GM21526 (cell line): Measurements from ENCODE around the gene DUSP1.

Source experiments
- ATAC-seq: cut with Tn5 transposase; IDR thresholded peaks from one replicate; pipeline ENCODE4 v1.9.1; 2021; ENCODE audit warnings: moderate library complexity; ENCODE audit not compliant: unreplicated experiment, low FRiP score

Gene DUSP1

DNA sequence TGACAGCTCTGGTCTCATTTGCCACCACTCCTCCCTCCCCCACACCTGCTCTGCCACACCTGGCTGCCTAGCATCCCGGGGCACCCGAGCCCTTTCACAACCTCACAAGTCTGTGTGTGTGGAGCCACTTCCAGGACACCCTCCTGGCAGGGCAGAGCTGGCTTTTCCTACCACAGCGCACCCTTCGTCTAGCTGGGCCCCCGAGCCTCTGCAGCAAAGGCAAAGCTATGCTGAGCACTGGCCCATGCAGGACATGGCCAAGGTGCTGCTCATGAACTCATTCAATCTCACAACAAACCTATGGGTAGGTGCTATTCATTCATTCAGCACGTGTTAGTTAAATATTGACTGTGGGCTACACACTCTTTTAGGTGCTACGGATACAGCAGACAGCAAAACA is 43.4 kb downstream of the DUSP1 start:
- no peak for ATAC-seq

DNA sequence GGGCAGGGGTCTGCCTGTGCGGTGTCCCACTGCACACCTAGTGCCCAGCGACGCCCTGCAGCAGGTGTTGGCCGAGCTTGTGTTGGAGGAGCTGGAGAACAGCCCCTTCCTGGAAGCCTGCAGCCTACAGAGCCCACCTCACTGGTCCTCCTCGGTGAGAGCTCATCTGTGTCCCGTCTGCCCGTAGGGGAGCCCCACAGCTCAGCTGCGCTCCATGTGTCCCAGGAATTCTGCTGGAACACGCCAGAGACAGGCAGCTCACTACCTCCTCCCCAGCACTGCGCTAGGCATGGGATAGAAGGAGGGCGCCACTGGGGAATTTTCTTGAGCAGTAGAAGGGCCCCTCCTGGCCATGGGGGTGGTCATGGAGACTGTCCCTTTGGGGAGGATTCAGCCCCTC is 44.0 kb downstream of the DUSP1 start:
- no peak for ATAC-seq

GRCh38 chr5:172725785-172726184 is 45.2 kb downstream of the DUSP1 start:
- ATAC-seq, result no peak

- ATAC-seq, result no peak
These were observed 45.7 kb downstream of the DUSP1 start for GRCh38 chr5:172725273-172725672.

DNA sequence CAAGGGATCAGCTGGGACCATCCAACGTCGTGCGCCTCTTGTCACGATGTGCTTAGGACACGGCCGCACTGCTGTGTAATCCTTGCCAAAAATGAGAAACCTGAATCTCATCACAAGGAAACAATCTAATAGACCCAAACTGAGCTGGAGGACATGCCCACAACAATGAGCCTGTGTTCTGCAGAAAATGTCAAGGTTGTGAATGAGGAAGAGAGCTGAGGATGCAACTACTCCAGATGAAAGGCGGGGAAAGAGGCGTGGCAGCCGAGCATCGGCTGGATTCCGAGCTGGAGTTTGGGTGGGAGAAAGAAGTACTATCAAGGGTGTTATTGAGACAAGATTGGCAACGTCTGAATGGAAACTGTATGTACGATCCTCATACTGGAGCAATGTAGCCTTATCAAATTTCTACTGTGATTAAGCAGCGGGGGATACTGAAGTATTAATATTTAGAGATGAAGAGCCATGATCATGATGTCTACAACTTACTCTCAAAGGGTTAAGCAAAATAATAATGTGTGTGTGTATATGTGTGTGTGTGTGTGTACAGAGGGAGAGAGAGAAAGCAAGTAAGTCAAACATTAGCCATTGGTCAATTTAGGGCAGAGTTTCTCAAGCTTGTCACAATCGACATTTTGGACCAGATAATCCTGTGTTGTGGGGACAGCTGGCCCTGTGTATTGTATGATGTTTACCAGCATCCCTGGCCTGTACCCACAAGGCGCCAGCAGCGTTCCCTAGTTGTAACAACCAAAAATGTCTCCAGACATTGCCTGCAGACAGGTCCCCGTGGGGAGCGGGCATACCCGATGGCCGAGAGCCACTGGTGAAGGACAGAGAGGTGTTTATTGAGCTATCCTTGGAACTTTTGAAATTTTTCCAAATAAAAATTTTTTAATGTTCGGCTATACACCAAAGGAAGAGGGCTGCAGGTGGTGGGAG is 46.5 kb downstream of the DUSP1 start:
- ATAC-seq, result no peak

DNA sequence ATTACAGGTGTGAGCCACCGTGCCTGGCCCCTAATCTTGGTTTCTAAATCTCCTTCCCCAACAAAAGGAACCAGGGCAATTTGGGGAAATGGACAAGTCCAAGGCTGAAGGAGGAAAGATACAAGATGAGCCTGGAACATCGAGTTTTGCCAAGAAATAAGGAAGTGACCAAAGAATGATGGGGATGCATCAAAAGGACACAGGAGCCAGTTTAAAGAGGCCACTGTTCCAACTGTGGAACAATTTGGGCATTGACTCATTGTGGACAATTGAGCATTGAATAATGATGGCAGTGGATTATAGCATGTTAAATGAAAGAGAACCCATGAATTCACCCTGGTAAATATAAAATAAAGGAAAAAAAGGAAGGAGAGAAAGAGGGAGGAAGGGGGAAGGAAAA is 47.5 kb downstream of the DUSP1 start:
- no peak for ATAC-seq

DNA sequence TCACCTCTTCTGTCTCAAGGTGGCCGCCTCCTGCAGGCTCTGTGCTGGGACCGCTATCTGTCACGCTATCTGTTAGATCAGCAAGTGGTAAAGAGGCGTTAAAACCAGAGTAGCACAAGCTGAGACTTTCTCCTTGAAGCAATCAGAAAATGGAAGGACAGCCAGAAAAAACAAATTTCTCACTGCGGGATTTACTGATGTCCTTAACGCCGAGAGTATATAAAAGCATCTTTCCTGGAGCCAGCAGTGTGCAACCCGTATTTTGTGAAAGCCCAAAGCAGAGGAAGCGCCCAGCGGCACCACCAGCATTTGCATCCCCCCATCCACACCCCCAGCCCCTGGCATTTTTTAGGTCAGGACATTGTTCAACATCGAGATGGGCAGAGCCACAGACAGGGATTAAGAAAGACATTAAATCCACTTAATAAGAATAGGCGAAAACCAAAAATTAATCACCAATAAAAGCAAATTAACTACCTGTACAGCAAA is 48.6 kb downstream of the DUSP1 start:
- ATAC-seq, result no peak

GRCh38 chr5:172721455-172722326 is 49.3 kb downstream of the DUSP1 start:
- ATAC-seq, result no peak

DNA sequence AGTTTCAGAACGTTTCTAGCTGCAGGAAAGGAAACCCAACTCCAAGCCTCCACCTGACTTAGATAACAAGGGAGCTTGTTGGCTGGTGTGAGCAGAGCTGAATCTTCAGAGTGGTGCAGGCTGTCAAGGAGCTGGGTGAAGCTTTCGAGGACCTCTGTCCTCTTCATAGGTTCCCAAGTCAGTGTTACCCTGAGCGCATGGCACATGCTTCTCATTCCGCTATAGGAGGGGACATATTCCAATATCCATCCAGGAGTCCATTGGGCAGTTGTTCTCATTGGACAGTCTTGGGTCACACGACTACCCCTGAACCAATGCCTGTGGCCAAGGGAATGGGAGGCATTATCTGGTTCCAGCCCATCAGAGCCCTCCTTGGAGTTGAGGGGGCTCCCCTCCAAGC is 50.3 kb downstream of the DUSP1 start:
- ATAC-seq, result no peak

DNA sequence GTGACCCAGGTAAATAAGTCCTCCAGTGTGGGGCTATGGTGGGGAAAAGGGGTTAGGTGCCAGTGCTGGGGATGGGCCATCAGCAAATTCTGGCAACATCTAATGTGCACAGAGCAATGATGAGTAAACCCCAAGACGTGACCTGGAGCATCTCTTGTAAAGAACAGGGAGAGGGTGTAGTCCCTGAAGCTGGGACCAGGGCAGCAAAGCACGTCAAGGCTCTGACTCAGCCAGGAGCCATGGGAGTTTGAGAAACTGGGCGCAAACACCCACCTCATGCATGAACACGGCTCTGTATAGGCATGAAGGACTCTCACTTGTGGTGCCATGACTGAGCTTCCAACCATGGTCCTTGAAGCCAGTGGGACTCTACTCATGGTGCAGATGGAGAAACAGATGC is 51.8 kb downstream of the DUSP1 start:
- no peak for ATAC-seq

- ATAC-seq, result no peak
These were observed 52.4 kb downstream of the DUSP1 start for GRCh38 chr5:172718527-172719114.
